Mesothelial cell of epicardium (in vitro differentiated cells): ENCODE results near the gene ACTL10. TPM values are rescaled to one million over a fixed set of nuclear protein-coding genes. Genes with fewer than 3 reads are reported as not detected.

Experiments
- DNase-seq, 2 experiments: peaks; one replicate each; pipeline ENCODE4 v3.0.0; 2021; ENCODE audit warnings: low spot score in 2 of 2; ENCODE audit not compliant: unreplicated experiment in 2 of 2
- H3K27ac Mint-ChIP-seq: 2 replicates; pipeline ENCODE4 v1.8.0; 2021; ENCODE audit warnings: mixed read lengths
- H3K27me3 Mint-ChIP-seq: 2 replicates; pipeline ENCODE4 v1.8.0; 2021; ENCODE audit warnings: low read depth, mixed read lengths
- H3K36me3 Mint-ChIP-seq: 2 replicates; pipeline ENCODE4 v1.8.0; 2021; ENCODE audit warnings: mixed read lengths
- H3K4me1 Mint-ChIP-seq: 2 replicates; pipeline ENCODE4 v1.8.0; 2021; ENCODE audit warnings: mixed read lengths
- H3K4me3 Mint-ChIP-seq: 2 replicates; pipeline ENCODE4 v1.8.0; 2021; ENCODE audit warnings: mild to moderate bottlenecking, moderate library complexity, mixed read lengths
- H3K9me3 Mint-ChIP-seq: 2 replicates; pipeline ENCODE4 v1.8.0; 2021; ENCODE audit warnings: mixed read lengths
- CTCF ChIP-seq: fragments of 200-600 bp; sonication (generic); IDR thresholded peaks from one replicate; pipeline ENCODE4 v1.5.0; 2021; ENCODE audit warnings: antibody characterized with exemption; ENCODE audit not compliant: unreplicated experiment
- total RNA-seq: library from RNA; stranded (reverse); gene quantifications from 3 replicates; pipeline ENCODE4 v1.2.1, GENCODE V29; 2021

ACTL10 gene
- total RNA-seq, 1 donor from 2014 or later, result 0.63 TPM

- DNase-seq, result no peak
- H3K27me3 Mint-ChIP-seq, result no peaks in the 10 kb centered on the region
- H3K36me3 Mint-ChIP-seq, result peaks cover 2% of the 10 kb centered on the region
- peak overlapping the region; percentile 69 for H3K27ac Mint-ChIP-seq
- peaks cover 53% of the 10 kb centered on the region for H3K4me1 Mint-ChIP-seq
- peak overlapping the region; percentile 4 for H3K4me3 Mint-ChIP-seq
- no peaks in the 10 kb centered on the region for H3K9me3 Mint-ChIP-seq
- no peak for TF ChIP-seq CTCF
Measured at GRCh38 chr20:33654680-33655161, 12.0 kb upstream of the ACTL10 start.

GRCh38 chr20:33655164-33655563 is 11.6 kb upstream of the ACTL10 start:
- Mint-ChIP-seq H3K27me3 (no peaks in the 10 kb centered on the region), H3K36me3 (peaks cover 2% of the 10 kb centered on the region), H3K4me1 (peaks cover 50% of the 10 kb centered on the region), H3K4me3 (peak overlapping the region; percentile 4), H3K9me3 (no peaks in the 10 kb centered on the region), H3K27ac (peak overlapping the region; percentile 69)
- DNase-seq, result no peak
- TF ChIP-seq CTCF, result no peak

- Mint-ChIP-seq H3K9me3 (no peaks in the 10 kb centered on the region), H3K36me3 (peaks cover 2% of the 10 kb centered on the region), H3K27me3 (no peaks in the 10 kb centered on the region), H3K4me1 (peaks cover 41% of the 10 kb centered on the region), H3K27ac (peak overlapping the region; percentile 43), H3K4me3 (no peak overlapping the region)
- no peak for DNase-seq
- TF ChIP-seq CTCF, result no peak
Measured at GRCh38 chr20:33656010-33656782, 10.5 kb upstream of the ACTL10 start.

GRCh38 chr20:33656783-33657703 is 9.7 kb upstream of the ACTL10 start:
- no peaks in the 10 kb centered on the region for H3K27me3 Mint-ChIP-seq
- H3K9me3 Mint-ChIP-seq, result no peaks in the 10 kb centered on the region
- H3K4me3 Mint-ChIP-seq, result no peak overlapping the region
- H3K27ac Mint-ChIP-seq, result no peak overlapping the region
- no peak for TF ChIP-seq CTCF
- H3K36me3 Mint-ChIP-seq, result peaks cover 2% of the 10 kb centered on the region
- no peak for DNase-seq
- peaks cover 32% of the 10 kb centered on the region for H3K4me1 Mint-ChIP-seq

GRCh38 chr20:33657704-33658095 is 9.0 kb upstream of the ACTL10 start:
- Mint-ChIP-seq H3K4me3 (no peak overlapping the region), H3K9me3 (no peaks in the 10 kb centered on the region), H3K27me3 (no peaks in the 10 kb centered on the region), H3K36me3 (peaks cover 2% of the 10 kb centered on the region), H3K4me1 (peaks cover 30% of the 10 kb centered on the region), H3K27ac (no peak overlapping the region)
- no peak for TF ChIP-seq CTCF
- no peak for DNase-seq
